ENCODE measurements around the gene IFT20. TPM values are rescaled to one million over a fixed set of nuclear protein-coding genes. Genes with fewer than 3 reads are reported as not detected.

The IFT20 gene
- total RNA-seq, 2 experiments from 2014 or later, result 17.9 to 18.1 TPM

DNA sequence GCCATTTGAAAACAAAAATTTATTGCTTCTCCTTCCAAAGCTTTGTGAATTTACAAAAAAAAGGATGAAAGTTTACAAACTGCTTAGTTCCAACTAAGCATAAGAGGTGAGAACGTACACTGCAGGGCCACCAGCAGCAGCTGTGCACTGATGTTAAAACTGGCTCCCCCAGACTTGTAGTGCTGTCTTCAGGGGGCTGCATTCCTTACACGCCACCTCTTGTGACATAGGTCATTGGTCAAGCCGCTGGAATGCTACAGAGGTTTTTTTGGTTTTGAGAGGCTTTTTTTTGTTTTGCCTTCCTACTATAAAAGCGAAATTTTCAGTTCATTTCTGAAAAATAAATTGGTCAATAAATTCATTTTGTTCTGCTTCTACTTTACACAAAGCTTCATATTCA lies 6.9 kb downstream of the IFT20 start:
- Mint-ChIP-seq H3K27me3 (ENCODE audit: low read depth) (no peaks in the 10 kb centered on the region), H3K4me3 (no peak overlapping the region), H3K27ac (no peak overlapping the region), H3K36me3 (ENCODE audit: low read depth) (peaks cover 13% of the 10 kb centered on the region), H3K4me1 (ENCODE audit: low read depth) (peaks cover 21% of the 10 kb centered on the region), H3K9me3 (no peaks in the 10 kb centered on the region)
- no peak for DNase-seq
- CTCF ChIA-PET, result interaction anchor here (1.4 kb wide), 1 partner anchor 9 kb away, joined by 3 read pairs; the partner anchor contains the start of gene TMEM97
- intact Hi-C loops (cut with micrococcal nuclease), result loop anchor here (10.0 kb wide), 1 partner anchor 54 kb away; no protein-coding TSS in a partner anchor

DNA sequence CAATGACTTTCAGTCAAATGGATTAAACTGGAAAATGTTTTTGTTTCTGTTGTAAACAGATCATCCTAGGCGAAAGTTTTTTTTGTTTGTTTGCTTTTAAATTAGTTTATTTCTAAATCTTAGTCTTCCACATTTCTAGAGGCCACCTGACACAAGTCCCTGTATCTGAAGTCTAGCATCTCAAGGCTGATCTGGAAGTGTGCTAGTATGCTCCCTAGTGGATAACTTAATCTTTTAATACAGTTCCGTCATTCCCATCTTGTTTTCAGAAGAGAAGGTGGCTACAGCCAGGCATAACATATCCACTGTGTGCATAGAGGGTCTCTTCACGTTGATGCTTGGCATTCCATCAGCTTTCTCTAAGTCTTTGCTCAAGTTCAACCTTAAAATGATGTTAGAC lies 7.6 kb downstream of the IFT20 start:
- no peaks in the 10 kb centered on the region for H3K27me3 Mint-ChIP-seq (ENCODE audit: low read depth)
- CTCF ChIA-PET, result no interaction called here
- peaks cover 13% of the 10 kb centered on the region for H3K36me3 Mint-ChIP-seq (ENCODE audit: low read depth)
- DNase-seq, result no peak
- peaks cover 21% of the 10 kb centered on the region for H3K4me1 Mint-ChIP-seq (ENCODE audit: low read depth)
- no peak overlapping the region for H3K27ac Mint-ChIP-seq
- H3K9me3 Mint-ChIP-seq, result no peaks in the 10 kb centered on the region
- intact Hi-C loops (cut with micrococcal nuclease), result loop anchor here (1.0 to 10.0 kb wide), 2 partner anchors 8 to 53 kb away; partner anchors contain the start of genes IFT20 and TNFAIP1
- H3K4me3 Mint-ChIP-seq, result no peak overlapping the region

- intact Hi-C loops (cut with micrococcal nuclease), result loop anchor here (1.0 to 10.0 kb wide), 2 partner anchors 8 to 52 kb away; partner anchors contain the start of genes IFT20 and TNFAIP1
- Mint-ChIP-seq H3K9me3 (no peaks in the 10 kb centered on the region), H3K27me3 (ENCODE audit: low read depth) (no peaks in the 10 kb centered on the region), H3K27ac (peak overlapping the region; percentile 50), H3K4me1 (ENCODE audit: low read depth) (peaks cover 19% of the 10 kb centered on the region), H3K36me3 (ENCODE audit: low read depth) (peaks cover 16% of the 10 kb centered on the region), H3K4me3 (no peak overlapping the region)
- CTCF ChIA-PET, result no interaction called here
- DNase-seq, result peak; percentile 41
Measured at GRCh38 chr17:28327031-28327607, 8.2 kb downstream of the IFT20 start.

DNA sequence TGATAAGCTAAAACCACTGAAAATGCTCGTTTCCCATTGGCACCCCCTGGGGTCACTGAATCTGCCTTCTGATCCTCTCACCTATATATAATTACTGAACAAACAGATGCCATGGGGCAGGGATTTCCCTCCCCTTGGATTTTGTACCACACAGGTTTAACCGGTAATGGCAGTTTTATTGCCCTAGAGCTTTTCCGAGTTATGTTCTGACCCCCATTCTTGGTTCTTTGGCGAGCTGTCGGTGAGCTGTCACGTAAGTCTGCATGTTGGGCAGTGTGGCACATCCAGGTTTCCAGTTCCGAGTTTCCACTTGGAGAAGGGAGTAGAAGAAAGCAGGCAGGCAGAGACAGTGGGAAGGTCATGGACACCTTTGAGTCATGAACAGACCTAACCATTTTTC lies 9.2 kb downstream of the IFT20 start:
- peaks cover 18% of the 10 kb centered on the region for H3K36me3 Mint-ChIP-seq (ENCODE audit: low read depth)
- no peak overlapping the region for H3K4me3 Mint-ChIP-seq
- DNase-seq, result no peak
- H3K27ac Mint-ChIP-seq, result no peak overlapping the region
- no peaks in the 10 kb centered on the region for H3K27me3 Mint-ChIP-seq (ENCODE audit: low read depth)
- no peaks in the 10 kb centered on the region for H3K9me3 Mint-ChIP-seq
- peaks cover 22% of the 10 kb centered on the region for H3K4me1 Mint-ChIP-seq (ENCODE audit: low read depth)
- CTCF ChIA-PET, result interaction anchor here (0.7 to 1.0 kb wide), 2 partner anchors 9 to 20 kb away, joined by 3 read pairs; partner anchors contain the start of genes IFT20 and TNFAIP1
- intact Hi-C loops (cut with micrococcal nuclease), result loop anchor here (10.0 kb wide), 1 partner anchor 51 kb away; no protein-coding TSS in a partner anchor

DNA sequence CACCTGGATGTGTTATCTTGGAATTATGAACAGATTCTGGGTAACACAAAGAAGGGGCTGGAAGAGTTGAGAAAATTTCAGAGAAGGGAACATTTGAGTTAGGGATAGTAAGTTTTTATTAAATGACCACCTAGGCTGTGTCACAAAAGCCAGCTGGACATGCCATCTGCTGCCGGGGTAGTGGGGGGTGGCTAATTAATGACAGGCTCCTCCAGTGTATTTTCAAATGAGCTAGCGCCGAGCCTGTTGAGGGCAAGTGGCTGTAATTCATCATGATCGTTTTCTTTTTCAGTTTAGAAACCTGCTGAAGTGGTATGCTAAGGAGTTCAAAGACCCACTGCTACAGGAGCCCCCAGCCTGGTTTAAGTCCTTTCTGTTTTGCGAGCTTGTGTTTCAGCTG lies 10.1 kb downstream of the IFT20 start:
- H3K36me3 Mint-ChIP-seq (ENCODE audit: low read depth), result peaks cover 23% of the 10 kb centered on the region
- peaks cover 29% of the 10 kb centered on the region for H3K4me1 Mint-ChIP-seq (ENCODE audit: low read depth)
- no peak for DNase-seq
- intact Hi-C loops (cut with micrococcal nuclease), result loop anchor here (10.0 kb wide), 1 partner anchor 50 kb away; no protein-coding TSS in a partner anchor
- no peaks in the 10 kb centered on the region for H3K27me3 Mint-ChIP-seq (ENCODE audit: low read depth)
- no peak overlapping the region for H3K4me3 Mint-ChIP-seq
- CTCF ChIA-PET, result interaction anchor here (1.0 kb wide), 1 partner anchor 10 kb away, joined by 3 read pairs; the partner anchor contains the start of genes IFT20 and TNFAIP1
- H3K27ac Mint-ChIP-seq, result no peak overlapping the region
- no peaks in the 10 kb centered on the region for H3K9me3 Mint-ChIP-seq

DNA sequence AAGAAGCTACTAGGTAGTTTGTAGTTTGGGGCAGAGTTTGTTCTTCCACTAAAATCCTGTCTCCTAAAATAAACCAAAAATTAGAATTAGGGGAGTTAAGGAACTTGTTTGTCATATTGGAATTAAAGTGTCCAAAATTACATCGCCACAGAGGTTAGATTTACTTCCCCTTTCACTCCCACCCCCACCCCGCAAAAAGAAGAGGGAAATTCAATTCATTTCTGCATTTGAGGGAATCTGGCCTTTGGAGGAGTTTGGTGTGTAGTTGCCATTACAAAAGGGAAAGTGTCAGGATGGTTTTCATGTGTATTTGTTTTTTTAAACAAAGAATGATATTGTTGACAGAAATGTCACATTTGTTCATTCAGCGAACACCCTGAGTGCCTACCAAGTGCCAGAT lies 10.5 kb downstream of the IFT20 start:
- peaks cover 33% of the 10 kb centered on the region for H3K4me1 Mint-ChIP-seq (ENCODE audit: low read depth)
- H3K27ac Mint-ChIP-seq, result no peak overlapping the region
- H3K27me3 Mint-ChIP-seq (ENCODE audit: low read depth), result no peaks in the 10 kb centered on the region
- no peak for DNase-seq
- intact Hi-C loops (cut with micrococcal nuclease), result loop anchor here (10.0 kb wide), 1 partner anchor 50 kb away; no protein-coding TSS in a partner anchor
- peaks cover 27% of the 10 kb centered on the region for H3K36me3 Mint-ChIP-seq (ENCODE audit: low read depth)
- H3K9me3 Mint-ChIP-seq, result no peaks in the 10 kb centered on the region
- no peak overlapping the region for H3K4me3 Mint-ChIP-seq
- CTCF ChIA-PET, result no interaction called here

DNA sequence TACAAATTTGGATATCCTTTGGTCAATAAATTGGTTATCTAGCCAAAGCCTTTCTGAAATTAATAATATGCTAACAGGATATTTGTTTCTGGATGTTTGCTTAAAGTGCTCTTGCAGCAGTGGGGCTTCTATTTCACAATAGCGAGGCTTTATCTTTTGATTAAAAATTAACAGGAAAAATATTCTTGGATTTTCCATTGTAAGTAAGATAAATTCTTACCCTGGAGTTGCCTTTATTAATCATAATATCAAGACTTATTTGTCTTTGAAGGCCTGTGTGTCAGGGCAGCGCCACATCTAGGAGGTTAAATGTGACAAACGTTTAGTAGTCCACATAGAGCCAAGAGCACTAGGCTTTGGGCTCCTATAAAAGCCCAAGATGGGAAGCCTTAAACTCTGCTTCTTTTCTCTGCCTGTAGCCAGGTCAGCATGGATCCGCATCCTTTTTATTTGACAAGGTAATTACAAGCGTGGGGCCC lies 11.0 kb downstream of the IFT20 start:
- no peak for DNase-seq
- H3K4me1 Mint-ChIP-seq (ENCODE audit: low read depth), result peaks cover 33% of the 10 kb centered on the region
- peaks cover 27% of the 10 kb centered on the region for H3K36me3 Mint-ChIP-seq (ENCODE audit: low read depth)
- CTCF ChIA-PET, result no interaction called here
- no peaks in the 10 kb centered on the region for H3K9me3 Mint-ChIP-seq
- no peak overlapping the region for H3K4me3 Mint-ChIP-seq
- intact Hi-C loops (cut with micrococcal nuclease), result loop anchor here (10.0 kb wide), 1 partner anchor 50 kb away; no protein-coding TSS in a partner anchor
- no peak overlapping the region for H3K27ac Mint-ChIP-seq
- H3K27me3 Mint-ChIP-seq (ENCODE audit: low read depth), result no peaks in the 10 kb centered on the region

DNA sequence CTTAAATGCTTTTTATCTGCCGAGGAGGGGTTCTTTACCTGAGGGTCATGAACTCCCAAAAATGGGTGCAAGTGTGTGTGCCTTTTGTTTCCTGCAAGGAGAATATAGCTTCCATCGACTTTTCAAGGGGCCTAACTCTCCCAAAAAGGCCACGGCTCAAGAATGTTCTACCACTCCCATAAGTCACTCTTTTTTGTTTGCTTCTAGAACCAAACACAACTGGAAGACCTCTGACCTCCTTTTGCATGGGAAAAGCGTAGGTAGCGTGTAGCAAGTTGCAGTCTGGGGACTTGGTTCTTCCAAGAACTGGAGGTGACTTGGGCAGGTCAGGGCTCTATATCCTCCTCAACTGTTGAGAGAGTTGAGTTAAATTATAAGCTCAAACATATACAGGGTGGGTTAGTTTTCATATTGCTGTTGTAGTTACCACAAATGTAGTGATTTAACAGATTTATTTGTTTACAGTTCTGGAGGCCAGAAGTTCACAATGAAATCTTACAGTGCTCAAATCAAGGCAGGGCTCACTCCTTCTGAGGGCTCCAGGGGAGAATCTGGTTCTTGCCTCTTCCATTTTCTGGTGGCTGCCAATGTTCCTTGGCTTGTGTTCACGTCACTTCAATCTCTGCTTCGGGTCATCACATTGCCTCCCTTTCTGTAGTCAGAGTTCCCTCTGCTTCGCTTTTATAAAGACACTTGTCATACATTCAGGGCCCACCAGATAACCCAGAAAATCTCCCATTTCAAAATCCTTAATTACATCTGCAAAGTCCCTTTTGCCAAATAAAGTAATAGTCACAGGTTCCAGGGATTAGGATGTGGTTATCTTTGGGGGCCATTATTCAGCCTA lies 14.8 kb downstream of the IFT20 start:
- Mint-ChIP-seq H3K9me3 (no peaks in the 10 kb centered on the region), H3K4me3 (peak overlapping the region; percentile 81), H3K4me1 (ENCODE audit: low read depth) (peaks cover 24% of the 10 kb centered on the region), H3K27me3 (ENCODE audit: low read depth) (no peaks in the 10 kb centered on the region), H3K27ac (no peak overlapping the region), H3K36me3 (ENCODE audit: low read depth) (peaks cover 15% of the 10 kb centered on the region)
- DNase-seq, result no peak
- intact Hi-C loops (cut with micrococcal nuclease), result loop anchor here (10.0 kb wide), 1 partner anchor 46 kb away; no protein-coding TSS in a partner anchor
- CTCF ChIA-PET, result interaction anchor here (0.6 to 2.0 kb wide), 5 partner anchors 9 to 76 kb away, joined by 3 to 6 read pairs (median 3); partner anchors contain the start of genes IFT20 and TNFAIP1

DNA sequence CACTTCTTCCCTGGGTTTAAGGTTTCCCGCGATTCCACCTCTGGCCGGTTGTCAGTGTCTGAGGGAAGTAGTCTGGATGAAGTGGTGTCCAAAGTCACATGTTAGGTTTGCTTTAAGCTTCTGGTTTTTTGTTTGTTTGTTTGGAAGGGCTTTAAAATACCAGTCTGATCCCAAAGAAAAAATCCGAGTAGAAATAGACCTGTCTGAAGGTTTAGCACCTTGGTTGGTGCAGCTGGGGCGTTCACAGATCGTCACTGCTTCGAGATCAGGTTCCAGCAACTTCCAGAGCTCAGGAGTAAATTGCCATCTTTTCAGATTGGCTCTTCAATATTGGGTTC lies 15.7 kb downstream of the IFT20 start:
- CTCF ChIA-PET, result interaction anchor here (0.6 to 2.0 kb wide), 4 partner anchors 9 to 68 kb away, joined by 3 to 6 read pairs (median 4); partner anchors contain the start of genes IFT20 and TNFAIP1
- peaks cover 24% of the 10 kb centered on the region for H3K4me1 Mint-ChIP-seq (ENCODE audit: low read depth)
- peaks cover 15% of the 10 kb centered on the region for H3K36me3 Mint-ChIP-seq (ENCODE audit: low read depth)
- no peaks in the 10 kb centered on the region for H3K27me3 Mint-ChIP-seq (ENCODE audit: low read depth)
- H3K4me3 Mint-ChIP-seq, result peak overlapping the region; percentile 81
- no peaks in the 10 kb centered on the region for H3K9me3 Mint-ChIP-seq
- peak overlapping the region; percentile 75 for H3K27ac Mint-ChIP-seq
- intact Hi-C loops (cut with micrococcal nuclease), result loop anchor here (1.0 to 5.0 kb wide), 6 partner anchors 16 to 233 kb away; partner anchors contain the start of genes IFT20, POLDIP2, TNFAIP1 and UNC119
- DNase-seq, result no peak

GRCh38 chr17:28318759-28319597 lies 16.3 kb downstream of the IFT20 start, which contains the start of gene TMEM97:
TSS of gene TMEM97 (plus strand) at chr17:28319200. CDS start at chr17:28319240, 40 bp downstream.
- H3K27ac Mint-ChIP-seq, result peak within 1 kb of the TSS; percentile 75
- H3K4me3 Mint-ChIP-seq, result peak within 1 kb of the TSS; percentile 81
- H3K4me1 Mint-ChIP-seq (ENCODE audit: low read depth), result peaks cover 24% of the 10 kb centered on the region
- CTCF ChIA-PET, result interaction anchor here (0.8 to 2.0 kb wide), 3 partner anchors 10 to 67 kb away, joined by 3 to 6 read pairs (median 3); partner anchors contain the start of genes IFT20 and TNFAIP1
- DNase-seq, result peak; percentile 95
- no peaks in the 10 kb centered on the region for H3K9me3 Mint-ChIP-seq
- intact Hi-C loops (cut with micrococcal nuclease), result loop anchor here (1.0 to 5.0 kb wide), 6 partner anchors 16 to 233 kb away; partner anchors contain the start of genes IFT20, POLDIP2, TNFAIP1 and UNC119
- H3K36me3 Mint-ChIP-seq (ENCODE audit: low read depth), result peaks cover 15% of the 10 kb centered on the region
- H3K27me3 Mint-ChIP-seq (ENCODE audit: low read depth), result no peaks in the 10 kb centered on the region
